Measurements from ENCODE around the gene CIDEC.
"Not testable (repeated sequence)": the region's sequence is repeated elsewhere in the genome, so short reads cannot be mapped to it uniquely, and the experiment has no call there.

CIDEC gene

GRCh38 chr3:9875448-9875847 is 4.6 kb downstream of the CIDEC start:
- no peak for DNase-seq

- not testable (repeated sequence) for DNase-seq
These were observed 8.0 kb downstream of the CIDEC start for GRCh38 chr3:9872067-9872466.

GRCh38 chr3:9870978-9871377 is 9.1 kb downstream of the CIDEC start:
- no peak for DNase-seq

- DNase-seq = no peak
These were observed 10.1 kb downstream of the CIDEC start for GRCh38 chr3:9869955-9870354.

- DNase-seq = no peak
These were observed 12.9 kb downstream of the CIDEC start for GRCh38 chr3:9867106-9867505.

- no peak for DNase-seq
These were observed 13.4 kb downstream of the CIDEC start for GRCh38 chr3:9866639-9867038.

- not testable (repeated sequence) for DNase-seq
These were observed 14.9 kb downstream of the CIDEC start for GRCh38 chr3:9865125-9865637.

GRCh38 chr3:9864200-9864927 is 15.7 kb downstream of the CIDEC start:
- DNase-seq = no peak

GRCh38 chr3:9863058-9863772 is 16.8 kb downstream of the CIDEC start:
- no peak for DNase-seq

- DNase-seq = no peak
These were observed 17.5 kb downstream of the CIDEC start for GRCh38 chr3:9862391-9863057.

GRCh38 chr3:9861626-9862130 is 18.4 kb downstream of the CIDEC start:
- no peak for DNase-seq

GRCh38 chr3:9861201-9861600 is 18.9 kb downstream of the CIDEC start:
- DNase-seq = no peak

GRCh38 chr3:9859530-9860025 is 20.5 kb downstream of the CIDEC start:
- DNase-seq = no peak

- DNase-seq = no peak
These were observed 24.5 kb downstream of the CIDEC start for GRCh38 chr3:9855594-9855993.

- not testable (repeated sequence) for DNase-seq
These were observed 25.6 kb downstream of the CIDEC start for GRCh38 chr3:9854291-9854940.

GRCh38 chr3:9852528-9852927 is 27.5 kb downstream of the CIDEC start:
- no peak for DNase-seq

- not testable (repeated sequence) for DNase-seq
These were observed 28.1 kb downstream of the CIDEC start for GRCh38 chr3:9851926-9852325.

- DNase-seq = not testable (repeated sequence)
These were observed 28.7 kb downstream of the CIDEC start for GRCh38 chr3:9851383-9851782.

- not testable (repeated sequence) for DNase-seq
These were observed 31.2 kb downstream of the CIDEC start for GRCh38 chr3:9848860-9849259.

- not testable (repeated sequence) for DNase-seq
These were observed 32.2 kb downstream of the CIDEC start for GRCh38 chr3:9847870-9848269.

GRCh38 chr3:9846931-9847488 is 33.0 kb downstream of the CIDEC start:
- no peak for DNase-seq

GRCh38 chr3:9846231-9846630 is 33.8 kb downstream of the CIDEC start:
- DNase-seq = no peak
